Effector CD8-positive, alpha-beta T cell (primary cell): ENCODE data around the gene TSKS.
"Not testable (repeated sequence)": the region's sequence is repeated elsewhere in the genome, so short reads cannot be mapped to it uniquely, and the experiment has no call there.

Source experiments
- DNase-seq: peaks from one replicate; lab custom pipeline; 2025; lab: John Stamatoyannopoulos, UW

TSKS gene

DNA sequence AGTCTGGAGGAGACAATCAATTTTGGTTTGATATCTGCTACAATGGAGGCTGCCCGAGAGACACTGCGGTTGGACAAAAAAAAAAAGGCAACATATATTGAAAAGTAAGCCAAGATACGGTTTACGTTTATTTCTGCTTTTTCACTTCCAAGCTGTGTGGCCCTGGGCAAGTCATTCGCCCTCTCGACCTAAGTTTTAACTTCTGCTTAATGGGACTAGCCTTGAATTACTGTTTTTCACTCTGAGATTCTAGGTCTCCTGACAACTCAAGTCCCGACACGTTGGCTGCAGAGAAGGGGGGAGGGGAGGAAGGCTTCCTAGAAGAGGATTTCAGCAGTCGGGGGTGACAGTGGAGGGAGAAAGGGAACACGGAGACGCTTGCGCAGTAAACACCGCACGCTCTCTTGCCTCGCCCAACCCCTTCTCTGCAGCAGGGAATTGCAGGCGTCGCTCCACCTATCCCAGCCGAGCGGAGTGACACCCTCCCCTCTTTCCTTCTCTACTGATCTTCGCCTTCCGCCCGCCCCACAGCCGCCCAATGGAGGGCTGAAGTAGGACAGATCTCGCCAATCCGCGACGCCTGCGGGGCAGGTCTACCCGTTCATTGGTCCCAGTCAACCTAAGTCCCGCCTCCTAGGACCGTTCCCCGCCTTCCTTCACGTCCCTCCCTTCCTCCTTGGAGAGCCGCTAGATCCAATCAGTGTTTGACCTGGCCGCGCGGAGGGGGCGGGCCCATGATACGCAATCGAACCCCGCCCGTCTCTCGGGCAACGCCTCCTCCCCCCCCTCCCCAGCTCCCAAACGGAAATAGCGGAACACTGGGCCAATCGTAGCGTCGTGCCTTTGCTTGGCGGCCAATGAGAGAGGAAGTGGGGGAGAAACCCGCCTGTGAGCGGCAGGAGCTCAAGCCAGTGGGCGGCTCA lies 3.2 kb upstream of the TSKS start:
- peak; percentile 99 for DNase-seq

DNA sequence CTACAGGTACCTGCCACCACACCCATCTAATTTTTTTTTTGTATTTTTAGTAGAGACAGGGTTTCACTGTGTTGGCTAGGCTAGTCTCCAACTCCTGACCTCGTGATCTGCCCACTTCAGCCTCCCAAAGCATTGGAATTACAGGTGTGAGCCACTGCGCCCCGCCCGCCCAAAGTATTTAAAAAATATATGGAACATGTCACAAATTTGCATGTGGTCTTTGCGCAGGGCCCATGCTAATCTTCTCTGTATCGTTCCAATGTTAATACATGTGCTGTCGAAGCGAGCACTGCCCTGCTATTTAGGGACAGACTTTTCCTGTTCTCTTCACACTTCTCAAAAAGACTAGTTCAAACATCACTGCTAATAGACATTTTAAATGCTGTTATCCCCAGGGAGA lies 1.2 kb upstream of the TSKS start:
- no peak for DNase-seq

DNA sequence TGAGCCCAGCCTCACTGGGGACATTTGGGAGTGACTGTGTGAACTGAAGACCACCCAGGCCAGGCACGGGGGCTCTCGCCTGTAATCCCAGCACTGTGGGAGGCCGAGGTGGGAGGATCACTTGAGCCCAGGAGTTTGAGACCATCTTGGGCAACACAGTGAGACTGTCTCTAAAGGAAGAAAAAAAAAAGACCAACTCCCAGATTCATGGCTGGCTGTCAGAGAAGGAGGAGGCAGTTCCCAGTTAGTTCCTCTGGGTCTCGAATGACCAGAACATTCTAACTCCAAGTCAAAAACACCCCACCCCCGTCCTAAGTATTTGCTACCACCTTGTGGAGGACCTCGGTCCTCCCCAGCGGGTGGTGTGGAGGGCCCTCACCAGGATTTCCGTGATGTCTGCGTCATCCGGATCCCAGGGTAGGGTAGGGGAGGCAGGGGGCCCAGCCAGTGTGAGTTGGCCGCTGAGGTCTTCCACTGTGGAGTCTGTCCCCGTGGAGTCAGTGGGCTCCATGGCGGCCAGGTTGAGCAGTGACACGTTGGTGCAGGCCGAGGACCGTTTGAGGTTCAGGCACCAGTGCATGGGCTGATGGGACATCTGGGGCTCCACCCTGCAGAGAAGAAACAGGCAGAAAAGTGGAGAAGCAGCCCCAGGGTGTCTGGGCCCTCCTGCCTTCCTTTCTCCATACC lies 1.3 kb downstream of the TSKS start:
- no peak for DNase-seq

DNA sequence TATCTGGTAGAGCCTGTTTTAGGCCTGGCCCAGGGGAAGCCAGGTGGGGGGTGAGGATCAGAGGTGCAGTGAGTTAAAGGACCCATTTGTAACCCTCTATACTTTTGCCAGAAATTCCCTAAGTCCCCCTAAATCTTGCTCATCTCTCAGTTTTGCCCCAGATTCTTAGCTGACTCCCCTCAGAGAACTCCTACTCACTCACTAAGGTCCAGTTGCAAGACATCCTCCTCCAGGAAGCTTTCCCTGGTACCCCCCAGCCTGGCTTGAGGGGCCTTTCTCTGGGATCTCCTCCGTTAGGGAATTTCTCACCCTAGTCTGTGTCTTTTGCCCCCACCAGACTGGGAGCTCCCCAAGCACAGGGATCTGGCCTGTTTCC lies 1.9 kb downstream of the TSKS start:
- no peak for DNase-seq

DNA sequence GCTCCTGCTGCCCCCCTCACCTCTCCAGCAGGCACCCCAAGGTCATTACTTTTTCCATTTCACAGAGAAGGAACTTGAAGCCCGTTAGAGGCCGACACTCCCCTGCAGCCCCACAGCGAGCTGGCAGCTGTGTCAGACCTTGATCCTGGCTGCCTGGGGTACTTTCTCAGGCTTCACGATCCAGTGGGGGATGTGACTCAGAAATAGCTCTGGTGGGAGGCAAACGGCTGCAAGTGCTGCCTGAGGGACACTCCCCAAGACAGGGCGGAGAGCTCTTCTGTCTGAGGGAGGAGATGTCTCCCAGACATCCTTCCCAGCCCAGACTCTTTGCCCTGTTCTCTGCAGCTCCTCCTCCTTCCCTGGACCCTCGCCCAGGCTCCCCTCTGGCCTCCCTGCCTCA lies 4.8 kb downstream of the TSKS start:
- no peak for DNase-seq

DNA sequence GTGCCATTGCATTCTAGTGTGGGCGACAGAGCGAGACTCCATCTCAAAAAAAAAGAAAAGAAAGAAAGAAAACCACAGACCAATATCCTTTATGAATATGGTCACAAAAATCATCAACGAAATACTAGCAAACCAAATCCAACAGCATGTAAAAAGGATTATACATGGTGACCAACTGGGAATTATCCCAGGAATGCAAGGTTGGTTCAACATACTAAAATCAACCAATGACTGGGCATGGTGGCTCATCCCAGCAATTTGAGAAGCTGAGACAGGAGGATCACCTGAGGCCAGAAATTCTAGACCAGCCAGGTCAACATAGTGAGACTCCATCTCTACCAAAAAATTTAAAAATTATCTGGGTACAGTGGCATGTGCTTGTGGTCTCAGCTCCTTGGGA lies 7.2 kb downstream of the TSKS start:
- DNase-seq = no peak

DNA sequence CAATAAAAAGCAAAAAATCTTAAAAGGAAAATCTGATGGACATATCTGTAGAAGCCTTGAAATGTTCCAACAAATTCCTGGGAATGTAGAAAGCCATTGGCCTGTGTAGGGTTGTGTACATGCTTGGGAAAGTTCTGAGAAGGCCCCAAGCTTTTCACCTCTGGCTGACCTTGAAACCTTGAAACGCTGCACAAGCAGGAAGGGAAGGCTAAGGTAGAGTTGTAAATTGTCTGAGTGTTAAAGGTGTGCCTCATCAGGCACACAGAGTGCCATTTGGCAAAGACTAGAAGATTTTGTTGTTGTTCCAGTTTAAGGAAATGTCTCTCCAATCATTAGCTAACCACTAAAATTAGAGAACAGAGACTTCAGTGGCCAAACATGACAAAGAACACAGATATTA lies 10.4 kb downstream of the TSKS start:
- no peak for DNase-seq

DNA sequence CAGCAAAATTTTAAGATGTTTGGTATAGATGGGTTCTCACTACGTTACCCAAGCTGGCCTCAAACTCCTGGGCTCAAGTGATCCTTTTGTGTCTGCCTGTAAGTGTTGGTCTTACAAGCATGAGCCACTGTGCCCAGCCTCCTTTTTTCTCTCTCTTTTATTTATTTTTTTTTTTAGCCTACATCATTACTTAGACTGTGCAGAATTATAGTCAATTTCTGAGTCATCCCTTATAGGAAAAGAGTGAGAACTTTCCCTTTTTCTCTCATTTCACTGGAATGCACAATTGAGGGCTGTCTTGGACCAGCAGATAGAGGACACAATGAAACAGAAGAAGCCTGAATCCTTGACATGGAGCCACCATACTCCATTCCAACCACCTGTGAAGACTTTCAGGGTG lies 13.3 kb downstream of the TSKS start:
- no peak for DNase-seq

DNA sequence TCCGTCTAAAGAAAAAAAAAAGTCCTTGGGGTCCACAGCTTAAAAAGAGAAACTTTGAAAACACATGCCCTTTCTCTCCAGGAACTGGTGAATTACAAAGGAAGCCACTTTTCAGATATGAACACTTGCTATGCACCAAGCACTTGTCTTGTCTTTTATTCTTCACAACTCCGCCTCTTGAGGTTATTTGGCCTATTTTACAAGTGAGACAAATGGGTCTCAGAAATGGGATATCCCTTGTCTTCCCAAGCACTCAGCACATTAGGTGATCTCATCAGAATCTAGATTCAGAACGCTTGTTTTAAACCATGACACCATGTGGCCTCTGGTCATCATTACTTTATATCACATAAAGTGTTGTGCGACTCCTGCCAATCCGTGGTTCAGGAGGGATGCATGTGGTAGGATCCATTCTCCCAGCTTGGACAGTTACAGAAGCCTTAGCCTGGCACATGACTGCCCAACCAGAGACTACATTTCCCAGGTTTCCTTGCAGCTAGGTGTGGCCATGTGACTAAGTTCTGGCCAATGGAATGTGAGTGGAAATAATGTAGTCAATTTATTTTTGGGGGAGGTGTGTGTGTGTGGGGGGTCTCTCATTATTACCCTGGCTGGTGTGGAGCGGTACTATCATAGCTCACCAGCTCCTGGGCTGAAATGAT lies 13.9 kb downstream of the TSKS start:
- DNase-seq = no peak

DNA sequence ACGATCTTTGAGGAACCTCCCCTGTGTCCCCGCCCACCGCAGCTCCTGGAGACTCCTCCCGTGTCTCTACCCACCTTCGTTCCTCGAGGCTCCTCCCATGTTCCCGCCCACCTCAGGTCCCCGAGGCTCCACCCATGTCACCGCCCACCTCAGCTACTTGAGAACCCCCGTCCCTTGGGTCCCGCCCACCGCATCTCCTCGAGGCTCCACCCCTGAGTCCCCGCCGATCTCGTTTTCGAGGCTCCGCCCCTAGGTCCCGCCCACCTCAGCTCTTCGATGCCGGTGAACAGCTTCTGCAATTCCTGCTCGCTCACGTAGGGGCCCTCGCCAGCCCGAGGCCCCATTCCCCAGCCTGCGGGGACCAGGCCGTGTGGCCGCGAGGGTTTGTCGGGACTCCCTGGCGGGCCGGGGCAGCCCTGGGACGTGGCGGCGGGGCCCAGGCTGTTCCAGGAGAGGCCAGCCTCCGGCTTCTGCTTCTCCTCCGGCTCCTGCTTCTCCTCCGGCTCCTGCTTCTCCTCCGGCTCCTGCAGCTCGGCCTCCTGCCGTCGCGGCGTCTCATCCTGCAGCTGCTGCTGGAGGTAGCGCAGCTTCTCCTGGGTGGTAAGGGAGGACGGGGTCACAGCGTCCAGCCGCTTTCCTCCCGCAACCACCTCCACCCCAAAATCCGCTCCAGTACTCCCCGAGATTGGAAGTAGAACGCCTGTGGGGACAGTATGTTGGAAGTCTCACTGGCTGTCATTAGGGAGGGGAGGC lies 16.7 kb downstream of the TSKS start:
- peak; percentile 48 for DNase-seq

DNA sequence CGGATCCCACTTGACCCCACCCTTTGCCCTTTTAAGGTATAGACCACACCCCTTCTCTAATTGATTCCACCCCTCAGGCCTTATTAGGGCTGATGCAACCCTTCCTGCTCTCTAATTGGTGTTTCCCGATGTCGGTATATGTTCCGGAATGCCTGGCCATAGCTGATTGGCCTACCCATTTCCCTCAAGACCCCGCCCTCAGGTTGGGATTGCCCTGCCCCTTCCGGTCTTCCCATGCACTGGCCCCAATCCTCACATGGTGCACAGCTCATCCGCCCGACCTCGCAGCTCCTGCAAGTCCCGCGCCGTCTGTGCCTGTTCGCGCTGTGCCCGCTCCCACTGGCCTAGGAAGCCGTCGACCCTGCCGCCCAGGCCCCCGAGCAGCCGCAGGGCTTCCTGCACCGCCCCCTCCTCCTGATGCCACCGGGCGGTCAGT lies 18.1 kb downstream of the TSKS start:
- DNase-seq = no peak

DNA sequence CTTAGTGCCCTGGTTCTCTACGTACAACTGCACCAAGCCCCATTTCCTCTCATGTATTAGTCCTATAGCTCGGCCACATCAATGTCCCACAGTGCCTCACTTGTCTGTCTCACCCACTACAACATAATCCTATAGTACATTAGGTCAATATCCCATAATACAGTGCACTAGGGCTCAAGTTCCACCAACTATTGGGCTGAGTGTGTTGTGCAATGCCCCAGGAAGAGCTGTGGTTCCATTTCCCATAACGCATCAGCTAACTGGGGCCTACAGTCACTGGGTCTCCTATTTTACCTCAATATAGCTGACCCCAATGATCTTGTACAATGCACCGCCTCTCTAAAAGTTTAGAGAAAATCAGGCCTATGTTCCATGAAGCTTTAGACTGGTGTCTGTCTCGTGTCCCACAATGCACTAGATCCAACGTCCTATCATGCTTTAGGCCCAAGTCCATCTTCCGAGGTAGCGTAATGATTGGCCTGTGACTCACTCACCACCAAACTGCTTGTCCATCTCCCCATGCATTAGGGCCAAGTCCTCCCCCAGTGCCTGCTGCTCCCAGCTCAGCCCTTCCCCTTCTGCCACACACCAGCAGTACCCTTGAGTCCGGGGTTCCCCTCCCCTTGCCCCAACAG lies 21.8 kb downstream of the TSKS start:
- DNase-seq = no peak

DNA sequence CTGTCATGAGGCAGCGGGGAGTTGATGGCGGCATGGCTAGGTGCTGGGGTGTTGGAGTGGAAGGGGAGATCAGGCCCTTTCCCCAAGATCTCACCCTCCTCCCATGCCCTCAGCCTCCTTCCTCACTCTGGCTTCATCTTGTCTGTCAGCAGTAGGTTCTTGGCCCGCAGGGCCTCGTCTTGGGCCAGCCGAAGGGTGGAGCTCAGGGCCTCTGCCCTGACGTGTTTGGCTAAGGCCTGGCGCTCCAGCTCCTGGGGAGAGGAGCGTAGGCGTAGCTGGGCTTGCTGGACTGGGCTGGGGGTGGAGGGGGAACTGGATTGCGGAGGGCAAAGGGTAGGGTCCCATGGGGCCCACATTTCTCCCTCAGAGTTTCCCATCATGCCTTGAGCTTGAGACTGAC lies 23.2 kb downstream of the TSKS start:
- DNase-seq = no peak

DNA sequence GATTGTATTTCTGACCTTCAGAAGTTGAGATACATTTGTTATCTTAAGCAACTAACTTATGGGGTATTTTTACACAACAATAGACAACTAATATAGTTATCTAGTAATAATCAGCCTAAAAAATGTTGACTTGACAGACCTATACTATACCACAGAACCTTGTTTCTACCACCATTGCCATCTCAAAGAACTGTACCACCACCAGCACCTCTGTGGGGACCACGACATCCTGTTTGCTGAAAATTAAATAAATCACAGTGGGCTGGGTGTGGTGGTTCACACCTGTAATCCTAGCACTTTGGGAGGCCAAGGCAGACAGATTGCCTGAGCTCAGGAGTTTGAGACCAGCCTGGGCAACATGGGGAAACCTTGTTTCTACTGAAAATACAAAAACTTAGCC lies 24.0 kb downstream of the TSKS start:
- no peak for DNase-seq

DNA sequence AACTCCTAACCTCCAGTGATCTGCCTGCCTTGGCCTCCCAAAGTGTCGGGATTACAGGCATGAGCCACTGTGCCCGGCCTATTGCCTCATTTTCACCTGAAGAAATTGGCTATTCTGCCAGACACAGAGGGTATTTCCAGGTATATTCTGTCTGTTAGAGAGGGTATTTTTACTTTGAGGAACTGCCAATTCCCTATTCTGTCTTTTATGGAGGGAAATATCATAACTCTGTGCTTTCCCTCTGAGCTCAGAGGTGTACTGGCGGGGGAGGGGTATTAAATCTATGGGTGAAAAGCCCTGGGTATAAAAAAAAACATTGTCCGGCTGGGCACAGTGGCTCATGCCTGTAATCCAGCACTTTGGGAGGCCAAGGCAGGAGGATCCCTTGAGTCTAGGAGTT lies 24.8 kb downstream of the TSKS start:
- no peak for DNase-seq

DNA sequence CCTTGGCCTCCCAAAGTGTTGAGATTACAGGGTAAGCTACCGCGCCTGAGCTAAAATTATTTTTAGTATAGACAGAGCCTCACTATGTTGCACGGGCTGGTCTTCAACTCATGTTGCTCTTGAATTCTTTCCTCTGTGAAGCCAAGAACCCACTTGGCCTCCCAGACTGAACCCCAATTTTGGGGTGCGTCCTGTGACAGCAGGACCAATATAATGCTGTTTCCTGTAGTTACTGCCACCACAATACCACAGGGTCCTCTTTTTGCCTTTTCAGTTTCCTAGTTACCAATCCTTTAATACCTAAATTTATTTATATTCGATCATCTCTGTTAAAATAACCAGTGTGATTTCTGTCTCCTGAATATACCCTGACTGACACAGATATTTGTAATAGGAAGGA lies 32.9 kb downstream of the TSKS start:
- no peak for DNase-seq

DNA sequence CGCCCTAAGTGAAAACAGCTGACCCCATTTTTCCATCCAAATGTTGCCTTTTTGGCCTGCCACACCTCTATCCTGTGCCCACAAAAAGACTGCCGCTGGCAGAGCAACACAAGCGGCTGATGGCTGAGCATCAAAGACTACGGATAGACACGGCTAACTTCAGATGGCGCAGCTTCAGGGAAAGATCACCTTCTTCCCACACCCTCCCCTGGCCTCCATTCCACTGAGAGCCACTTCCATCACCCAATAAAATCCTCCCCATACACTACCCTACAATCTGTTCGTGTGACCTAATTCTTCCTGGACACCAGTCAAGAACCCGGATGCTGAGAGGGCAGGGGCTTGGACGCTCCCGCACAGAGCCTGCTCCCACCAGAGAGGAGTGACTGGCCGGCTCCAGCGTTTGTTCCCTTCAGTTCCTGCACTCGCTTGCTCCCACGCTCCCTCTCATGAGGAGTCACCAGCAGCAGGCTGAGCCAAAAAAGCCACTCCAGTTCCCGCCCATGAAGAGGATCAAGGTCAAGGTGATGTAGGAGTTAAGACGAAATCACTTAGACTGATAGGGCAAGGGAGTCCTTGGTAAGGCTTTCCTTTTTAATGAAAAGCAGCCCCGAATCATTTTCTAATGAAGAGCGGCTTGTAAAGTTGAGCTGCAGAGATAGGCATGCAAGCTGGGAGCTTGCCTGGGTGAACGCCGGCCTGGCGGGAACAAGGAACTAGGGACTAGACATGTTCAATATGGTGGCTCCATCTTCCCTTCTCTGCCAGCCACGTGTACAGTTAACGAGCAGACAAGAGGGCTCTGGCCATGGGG lies 35.7 kb downstream of the TSKS start:
- no peak for DNase-seq

DNA sequence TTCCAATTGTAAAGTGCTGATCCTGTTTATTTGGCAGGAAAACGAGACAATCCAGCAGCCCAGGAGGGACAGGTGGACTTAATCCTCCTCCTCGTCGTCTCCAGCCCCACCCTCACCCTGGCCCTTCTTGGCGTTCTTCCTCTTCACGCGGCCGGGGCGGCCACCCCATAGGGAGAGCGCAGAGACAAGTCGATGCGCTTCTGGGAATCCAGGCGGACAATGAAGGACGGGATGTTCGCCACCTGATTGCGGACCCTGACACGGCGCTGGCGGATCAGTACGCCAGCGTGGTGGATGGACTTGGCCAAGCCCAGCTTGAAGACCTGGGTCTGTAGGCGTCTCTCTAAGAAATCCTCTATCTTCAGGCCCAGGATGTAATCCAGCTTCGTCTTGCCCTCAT lies 43.7 kb downstream of the TSKS start:
- DNase-seq = not testable (repeated sequence)

DNA sequence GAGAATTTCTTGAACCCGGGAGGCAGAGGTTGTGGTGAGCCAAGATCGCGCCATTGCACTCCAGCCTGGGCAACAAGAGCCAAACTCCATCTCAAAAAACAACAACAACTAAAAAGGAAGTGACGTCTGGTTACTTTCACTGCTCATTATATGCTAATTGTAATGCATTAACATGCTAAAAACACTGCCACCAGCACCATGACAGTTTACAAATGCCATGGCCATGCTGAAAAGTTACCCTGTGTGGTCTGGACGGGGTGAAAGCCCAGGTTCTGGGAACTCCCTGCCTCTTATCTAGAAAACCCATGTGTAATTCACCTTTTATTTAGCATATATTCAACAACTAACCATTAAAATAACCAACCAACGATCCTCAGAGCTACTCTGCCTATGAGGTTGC lies 44.1 kb downstream of the TSKS start:
- no peak for DNase-seq

DNA sequence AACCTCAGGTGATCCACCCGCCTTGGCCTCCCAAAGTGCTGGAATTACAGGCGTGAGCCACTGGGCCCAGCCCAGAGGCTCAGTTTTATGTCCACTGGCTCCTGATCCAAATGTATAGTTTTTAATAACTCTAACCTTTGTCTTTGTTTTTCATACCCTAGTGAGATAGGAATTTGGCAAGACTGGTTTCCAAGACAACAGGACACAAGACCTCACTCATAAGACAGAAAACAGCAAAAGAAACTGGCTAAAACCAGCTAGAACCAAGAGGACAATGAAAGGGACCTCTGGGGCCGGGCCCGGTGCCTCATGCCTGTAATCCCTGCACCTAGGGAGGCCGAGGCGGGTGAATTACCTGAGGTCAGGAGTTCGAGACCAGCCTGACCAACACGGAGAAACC lies 44.6 kb downstream of the TSKS start:
- DNase-seq = no peak

DNA sequence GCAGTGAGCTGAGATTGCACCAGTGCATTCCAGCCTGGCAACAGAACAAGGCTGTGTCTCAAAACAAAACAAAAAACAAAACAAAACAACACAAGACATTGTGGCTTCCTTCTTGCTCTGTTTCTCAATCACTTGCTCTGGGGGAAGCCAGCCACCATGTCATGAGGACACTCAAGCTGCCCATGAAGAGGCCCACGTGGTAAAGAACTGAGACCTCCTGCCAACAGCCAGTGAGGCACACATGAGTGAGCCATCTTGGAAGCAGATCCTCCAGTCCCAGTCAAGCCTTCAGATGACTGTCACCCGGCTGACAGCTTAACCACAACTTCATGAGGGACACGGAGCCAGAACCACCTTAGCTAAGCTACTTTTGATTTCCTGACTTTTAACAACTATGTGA lies 47.0 kb downstream of the TSKS start:
- DNase-seq = no peak
